Measurements from ENCODE around the gene NEMP2.
A peak's percentile ranks its signal among the peaks of the same experiment; 100 is the strongest.

Gene NEMP2

GRCh38 chr2:190462181-190462580 lies 72.3 kb downstream of the NEMP2 start:
- peaks cover 48% of the 10 kb centered on the region for H3K4me1 ChIP-seq (ENCODE audit: control insufficient read depth, low read length)
- H4K20me1 ChIP-seq (ENCODE audit: control insufficient read depth, insufficient read depth, low read depth, low read length) = no peaks in the 10 kb centered on the region
- H3K9me3 ChIP-seq (ENCODE audit: control insufficient read depth, insufficient read depth, low read length) = no peaks in the 10 kb centered on the region
- no peak for TF ChIP-seq EZH2phosphoT487 (IDR thresholded peaks at IDR 0.05; ENCODE audit: borderline replicate concordance, low read length)
- TF ChIP-seq CTCF (IDR thresholded peaks at IDR 0.05; ENCODE audit: low read depth, low read length, poor library complexity, severe bottlenecking) = no peak
- no peak overlapping the region for H3K27ac ChIP-seq (ENCODE audit: low read depth, low read length)
- peak overlapping the region; percentile 20; the same call in 1 of the 2 replicates for H3K4me2 ChIP-seq (ENCODE audit: low read length)
- no peak overlapping the region for H3K4me3 ChIP-seq (ENCODE audit: low read length)
- H3K9me2 ChIP-seq (replicated peaks; ENCODE audit: control insufficient read depth, low read length) = no peaks in the 10 kb centered on the region
- no peaks in the 10 kb centered on the region; the same call in 1 of the 2 replicates for H3K36me3 ChIP-seq (ENCODE audit: control insufficient read depth, low read length)
- H3K27me3 ChIP-seq (ENCODE audit: control insufficient read depth, low read length) = no peaks in the 10 kb centered on the region
- H3F3A ChIP-seq (ENCODE audit: control insufficient read depth, insufficient read depth) = no peaks in the 10 kb centered on the region; the same call in 1 of the 2 replicates
- peaks cover 25% of the 10 kb centered on the region for H3K79me2 ChIP-seq (ENCODE audit: control insufficient read depth, low read length)

DNA sequence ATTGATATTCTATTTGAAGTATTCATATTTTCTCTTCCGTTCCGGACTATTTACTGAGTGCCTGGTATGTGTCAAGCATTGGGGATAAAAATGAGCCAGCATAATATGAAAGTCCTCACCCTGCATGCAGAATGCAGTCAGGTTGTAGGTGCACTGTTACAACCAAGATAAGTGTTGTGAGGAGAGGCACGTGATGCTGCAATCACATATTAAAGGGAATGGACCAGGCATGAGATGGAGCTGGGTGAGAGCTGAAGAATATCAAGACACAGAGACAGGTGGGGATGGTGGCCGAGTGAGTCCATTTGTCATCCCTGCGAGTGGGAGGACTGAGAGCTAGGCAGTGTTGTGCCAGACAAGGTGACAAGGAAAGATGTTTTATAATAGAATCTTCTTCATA lies 74.0 kb downstream of the NEMP2 start:
- Histone ChIP-seq H3K9me2 (replicated peaks; ENCODE audit: control insufficient read depth, low read length) (no peaks in the 10 kb centered on the region), H4K20me1 (ENCODE audit: control insufficient read depth, insufficient read depth, low read depth, low read length) (no peaks in the 10 kb centered on the region), H3K4me1 (ENCODE audit: control insufficient read depth, low read length) (peaks cover 31% of the 10 kb centered on the region), H3K27me3 (ENCODE audit: control insufficient read depth, low read length) (no peaks in the 10 kb centered on the region), H3K27ac (ENCODE audit: low read depth, low read length) (no peak overlapping the region), H3F3A (ENCODE audit: control insufficient read depth, insufficient read depth) (no peaks in the 10 kb centered on the region), H3K4me2 (ENCODE audit: low read length) (no peak overlapping the region), H3K4me3 (ENCODE audit: low read length) (no peak overlapping the region), H3K36me3 (ENCODE audit: control insufficient read depth, low read length) (no peaks in the 10 kb centered on the region), H3K9me3 (ENCODE audit: control insufficient read depth, insufficient read depth, low read length) (no peaks in the 10 kb centered on the region), H3K79me2 (ENCODE audit: control insufficient read depth, low read length) (peaks cover 13% of the 10 kb centered on the region)
- no peak for TF ChIP-seq CTCF (IDR thresholded peaks at IDR 0.05; ENCODE audit: low read depth, low read length, poor library complexity, severe bottlenecking)
- TF ChIP-seq EZH2phosphoT487 (IDR thresholded peaks at IDR 0.05; ENCODE audit: borderline replicate concordance, low read length) = no peak

- Histone ChIP-seq H3K4me2 (ENCODE audit: low read length) (no peak overlapping the region), H3K4me3 (ENCODE audit: low read length) (no peak overlapping the region), H3K79me2 (ENCODE audit: control insufficient read depth, low read length) (peaks cover 10% of the 10 kb centered on the region), H3K27me3 (ENCODE audit: control insufficient read depth, low read length) (no peaks in the 10 kb centered on the region), H3K27ac (ENCODE audit: low read depth, low read length) (no peak overlapping the region), H3F3A (ENCODE audit: control insufficient read depth, insufficient read depth) (no peaks in the 10 kb centered on the region), H3K9me3 (ENCODE audit: control insufficient read depth, insufficient read depth, low read length) (no peaks in the 10 kb centered on the region), H3K36me3 (ENCODE audit: control insufficient read depth, low read length) (no peaks in the 10 kb centered on the region), H3K4me1 (ENCODE audit: control insufficient read depth, low read length) (peaks cover 25% of the 10 kb centered on the region), H3K9me2 (replicated peaks; ENCODE audit: control insufficient read depth, low read length) (no peaks in the 10 kb centered on the region), H4K20me1 (ENCODE audit: control insufficient read depth, insufficient read depth, low read depth, low read length) (no peaks in the 10 kb centered on the region)
- TF ChIP-seq CTCF (IDR thresholded peaks at IDR 0.05; ENCODE audit: low read depth, low read length, poor library complexity, severe bottlenecking) = no peak
- TF ChIP-seq EZH2phosphoT487 (IDR thresholded peaks at IDR 0.05; ENCODE audit: borderline replicate concordance, low read length) = no peak
These were observed 74.6 kb downstream of the NEMP2 start for GRCh38 chr2:190459881-190460280.

Measured in DOHH2 (cell line).